Measurements from ENCODE around the gene ANKS3.

ANKS3 gene

DNA sequence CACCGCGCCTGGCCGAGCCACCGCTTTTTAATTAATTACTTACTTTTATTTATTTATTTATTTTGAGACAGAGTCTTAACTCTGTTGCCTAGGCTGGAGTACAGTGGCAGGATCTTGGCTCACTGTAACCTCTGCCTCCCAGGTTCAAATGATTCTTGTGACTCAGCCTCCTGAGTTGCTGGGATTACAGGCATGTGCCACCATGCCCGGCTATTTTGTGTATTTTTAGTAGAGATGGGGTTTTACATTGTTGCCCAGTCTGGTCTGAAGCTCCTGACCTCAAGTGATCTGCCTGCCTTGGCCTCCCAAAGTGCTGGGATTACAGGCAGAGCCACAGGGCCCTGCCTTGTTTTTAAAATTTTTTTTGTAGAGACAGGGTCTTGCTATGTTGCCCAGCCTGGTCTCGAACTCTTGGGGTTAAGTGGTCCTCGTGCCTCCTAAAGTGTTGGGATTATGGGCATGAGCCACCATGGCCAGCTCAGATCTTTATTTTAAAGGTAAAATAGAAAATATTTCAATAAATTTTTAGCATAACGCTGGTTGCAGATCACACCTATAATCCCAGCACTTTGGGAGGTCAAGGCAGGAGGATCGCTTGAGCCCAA, 59.0 kb downstream of the ANKS3 start:
- TF ChIP-seq, protein P1, sequence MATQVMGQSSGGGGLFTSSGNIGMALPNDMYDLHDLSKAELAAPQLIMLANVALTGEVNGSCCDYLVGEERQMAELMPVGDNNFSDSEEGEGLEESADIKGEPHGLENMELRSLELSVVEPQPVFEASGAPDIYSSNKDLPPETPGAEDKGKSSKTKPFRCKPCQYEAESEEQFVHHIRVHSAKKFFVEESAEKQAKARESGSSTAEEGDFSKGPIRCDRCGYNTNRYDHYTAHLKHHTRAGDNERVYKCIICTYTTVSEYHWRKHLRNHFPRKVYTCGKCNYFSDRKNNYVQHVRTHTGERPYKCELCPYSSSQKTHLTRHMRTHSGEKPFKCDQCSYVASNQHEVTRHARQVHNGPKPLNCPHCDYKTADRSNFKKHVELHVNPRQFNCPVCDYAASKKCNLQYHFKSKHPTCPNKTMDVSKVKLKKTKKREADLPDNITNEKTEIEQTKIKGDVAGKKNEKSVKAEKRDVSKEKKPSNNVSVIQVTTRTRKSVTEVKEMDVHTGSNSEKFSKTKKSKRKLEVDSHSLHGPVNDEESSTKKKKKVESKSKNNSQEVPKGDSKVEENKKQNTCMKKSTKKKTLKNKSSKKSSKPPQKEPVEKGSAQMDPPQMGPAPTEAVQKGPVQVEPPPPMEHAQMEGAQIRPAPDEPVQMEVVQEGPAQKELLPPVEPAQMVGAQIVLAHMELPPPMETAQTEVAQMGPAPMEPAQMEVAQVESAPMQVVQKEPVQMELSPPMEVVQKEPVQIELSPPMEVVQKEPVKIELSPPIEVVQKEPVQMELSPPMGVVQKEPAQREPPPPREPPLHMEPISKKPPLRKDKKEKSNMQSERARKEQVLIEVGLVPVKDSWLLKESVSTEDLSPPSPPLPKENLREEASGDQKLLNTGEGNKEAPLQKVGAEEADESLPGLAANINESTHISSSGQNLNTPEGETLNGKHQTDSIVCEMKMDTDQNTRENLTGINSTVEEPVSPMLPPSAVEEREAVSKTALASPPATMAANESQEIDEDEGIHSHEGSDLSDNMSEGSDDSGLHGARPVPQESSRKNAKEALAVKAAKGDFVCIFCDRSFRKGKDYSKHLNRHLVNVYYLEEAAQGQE (IDR thresholded peaks at IDR 0.05; ENCODE audit: low read depth) = no peak
- no peak for TF ChIP-seq CREB1 (IDR thresholded peaks at IDR 0.05; ENCODE audit: low read depth)
- no peak for TF ChIP-seq EP300 (IDR thresholded peaks at IDR 0.05; ENCODE audit: borderline replicate concordance)
- TF ChIP-seq EGR1 (IDR thresholded peaks at IDR 0.05) = no peak
- TF ChIP-seq, protein P2, sequence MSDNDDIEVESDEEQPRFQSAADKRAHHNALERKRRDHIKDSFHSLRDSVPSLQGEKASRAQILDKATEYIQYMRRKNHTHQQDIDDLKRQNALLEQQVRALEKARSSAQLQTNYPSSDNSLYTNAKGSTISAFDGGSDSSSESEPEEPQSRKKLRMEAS (IDR thresholded peaks at IDR 0.05) = no peak
- TF ChIP-seq CEBPB (IDR thresholded peaks at IDR 0.05) = no peak
- TF ChIP-seq TEAD4 (IDR thresholded peaks at IDR 0.05) = no peak
- TF ChIP-seq FOXM1 (IDR thresholded peaks at IDR 0.05; ENCODE audit: borderline replicate concordance, low read depth) = no peak
- no peak for TF ChIP-seq RAD21 (IDR thresholded peaks at IDR 0.05; ENCODE audit: low read depth)
- no peak for TF ChIP-seq TAF1 (IDR thresholded peaks at IDR 0.05; ENCODE audit: low read depth)
- TF ChIP-seq ZBTB7A (IDR thresholded peaks at IDR 0.05; ENCODE audit: low read depth) = no peak
- TF ChIP-seq YY1 (IDR thresholded peaks at IDR 0.05; ENCODE audit: low read depth) = no peak
- TF ChIP-seq TCF12 (IDR thresholded peaks at IDR 0.05; ENCODE audit: low read depth) = no peak

DNA sequence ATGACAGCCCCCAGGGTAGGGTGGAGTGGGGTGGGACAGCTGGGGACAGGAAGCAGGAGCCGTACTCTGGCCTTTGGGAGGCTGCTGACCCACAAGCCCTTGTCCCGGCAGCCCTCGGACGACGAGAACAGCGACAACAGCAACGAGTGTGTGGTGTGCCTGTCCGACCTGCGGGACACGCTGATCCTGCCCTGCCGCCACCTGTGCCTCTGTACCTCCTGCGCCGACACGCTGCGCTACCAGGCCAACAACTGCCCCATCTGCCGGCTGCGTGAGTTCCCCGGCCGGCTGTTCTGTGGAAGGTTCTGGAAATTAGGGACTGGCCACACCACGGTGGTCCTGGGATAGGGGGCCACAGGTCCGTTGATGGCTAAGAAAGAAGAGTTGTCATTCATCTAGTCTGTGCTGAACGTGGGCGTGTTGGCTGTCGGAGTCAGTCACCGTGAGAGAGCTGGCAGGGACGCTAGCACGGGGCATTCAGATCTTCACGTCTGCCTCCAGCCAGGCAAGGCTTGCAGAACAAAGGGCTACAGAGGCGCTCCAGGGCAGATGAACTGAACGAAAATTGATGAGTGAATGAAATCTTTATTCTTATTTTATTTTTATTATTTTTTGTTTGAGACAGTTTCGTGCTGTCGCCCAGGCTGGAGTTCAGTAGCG, 60.6 kb downstream of the ANKS3 start:
- no peak for TF ChIP-seq FOXM1 (IDR thresholded peaks at IDR 0.05; ENCODE audit: borderline replicate concordance, low read depth)
- TF ChIP-seq, protein P2 (IDR thresholded peaks at IDR 0.05) = no peak
- TF ChIP-seq, protein P1 (IDR thresholded peaks at IDR 0.05; ENCODE audit: low read depth) = no peak

DNA sequence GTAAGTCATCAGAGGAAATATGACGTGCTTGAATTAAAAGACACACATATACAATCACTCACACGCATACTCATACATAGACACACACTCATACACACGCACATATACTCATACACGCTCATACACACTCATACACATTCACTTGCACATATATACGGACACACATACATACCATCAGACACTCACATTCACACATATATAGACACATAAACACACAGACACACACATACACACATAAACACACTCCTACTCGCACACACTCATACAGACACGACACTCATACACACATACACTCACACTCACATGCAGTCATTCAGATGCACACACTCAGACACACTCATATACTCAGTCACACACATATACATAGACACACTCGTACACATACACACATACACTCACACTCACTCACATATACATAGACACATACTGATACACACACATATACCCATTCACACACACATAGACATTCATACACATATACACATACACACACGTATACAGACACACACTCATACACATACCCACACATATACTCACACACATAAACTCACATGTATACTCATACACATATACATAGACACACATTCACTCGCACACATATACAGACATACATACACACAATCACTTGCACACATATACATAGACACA, 65.6 kb downstream of the ANKS3 start:
- TF ChIP-seq, protein P3, sequence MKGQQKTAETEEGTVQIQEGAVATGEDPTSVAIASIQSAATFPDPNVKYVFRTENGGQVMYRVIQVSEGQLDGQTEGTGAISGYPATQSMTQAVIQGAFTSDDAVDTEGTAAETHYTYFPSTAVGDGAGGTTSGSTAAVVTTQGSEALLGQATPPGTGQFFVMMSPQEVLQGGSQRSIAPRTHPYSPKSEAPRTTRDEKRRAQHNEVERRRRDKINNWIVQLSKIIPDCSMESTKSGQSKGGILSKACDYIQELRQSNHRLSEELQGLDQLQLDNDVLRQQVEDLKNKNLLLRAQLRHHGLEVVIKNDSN (IDR thresholded peaks at IDR 0.05) = no peak
- TF ChIP-seq EP300 (IDR thresholded peaks at IDR 0.05; ENCODE audit: borderline replicate concordance) (no peak), FOXM1 (IDR thresholded peaks at IDR 0.05; ENCODE audit: borderline replicate concordance, low read depth) (no peak), CEBPB (IDR thresholded peaks at IDR 0.05) (no peak), TAF1 (IDR thresholded peaks at IDR 0.05; ENCODE audit: low read depth) (no peak), TCF12 (IDR thresholded peaks at IDR 0.05; ENCODE audit: low read depth) (no peak), RAD21 (IDR thresholded peaks at IDR 0.05; ENCODE audit: low read depth) (no peak), EGR1 (IDR thresholded peaks at IDR 0.05) (no peak), ZBTB7A (IDR thresholded peaks at IDR 0.05; ENCODE audit: low read depth) (no peak), TEAD4 (IDR thresholded peaks at IDR 0.05) (no peak), NFIC (IDR thresholded peaks at IDR 0.05) (no peak), YY1 (IDR thresholded peaks at IDR 0.05; ENCODE audit: low read depth) (no peak), CREB1 (IDR thresholded peaks at IDR 0.05; ENCODE audit: low read depth) (no peak)
- TF ChIP-seq, protein P2 (IDR thresholded peaks at IDR 0.05) = no peak
- TF ChIP-seq, protein P1 (IDR thresholded peaks at IDR 0.05; ENCODE audit: low read depth) = no peak
